ENCODE measurements around the gene BCL6B.

Gene BCL6B

GRCh38 chr17:6998855-6999508, 23.9 kb upstream of the BCL6B start:
- Histone ChIP-seq H3K4me1 (ENCODE audit: control insufficient read depth in 1 of 2, insufficient read depth in 1 of 2, low read depth in 1 of 2, low read length in 1 of 2) (peaks cover 0 to 7% of the 10 kb centered on the region in 2 experiments), H3K36me3 (peaks cover 78% of the 10 kb centered on the region), H3K27me3 (no peaks in the 10 kb centered on the region), H3K9me3 (no peaks in the 10 kb centered on the region), H3K27ac (no peak overlapping the region), H3K4me3 (ENCODE audit: low read depth in 1 of 2, low read length in 1 of 2) (no peak overlapping the region)
- no peak for TF ChIP-seq CTCF (IDR thresholded peaks at IDR 0.05)

GRCh38 chr17:7001318-7001961, 21.4 kb upstream of the BCL6B start:
- H3K9me3 ChIP-seq: no peaks in the 10 kb centered on the region
- peaks cover 77% of the 10 kb centered on the region for H3K36me3 ChIP-seq
- no peak overlapping the region for H3K4me3 ChIP-seq (ENCODE audit: low read depth in 1 of 2, low read length in 1 of 2)
- peaks cover 0 to 3% of the 10 kb centered on the region in 2 experiments for H3K4me1 ChIP-seq (ENCODE audit: control insufficient read depth in 1 of 2, insufficient read depth in 1 of 2, low read depth in 1 of 2, low read length in 1 of 2)
- TF ChIP-seq CTCF (IDR thresholded peaks at IDR 0.05): peak; percentile 60
- H3K27me3 ChIP-seq: no peaks in the 10 kb centered on the region
- no peak overlapping the region for H3K27ac ChIP-seq

- TF ChIP-seq CTCF (IDR thresholded peaks at IDR 0.05): no peak
- Histone ChIP-seq H3K4me3 (ENCODE audit: low read depth in 1 of 2, low read length in 1 of 2) (no peak overlapping the region), H3K27ac (peak overlapping the region; percentile 1), H3K36me3 (peaks cover 77% of the 10 kb centered on the region), H3K9me3 (no peaks in the 10 kb centered on the region), H3K4me1 (ENCODE audit: control insufficient read depth in 1 of 2, insufficient read depth in 1 of 2, low read depth in 1 of 2, low read length in 1 of 2) (peaks cover 0 to 3% of the 10 kb centered on the region in 2 experiments), H3K27me3 (no peaks in the 10 kb centered on the region)
Observed at GRCh38 chr17:7002288-7003047, 20.4 kb upstream of the BCL6B start.

DNA sequence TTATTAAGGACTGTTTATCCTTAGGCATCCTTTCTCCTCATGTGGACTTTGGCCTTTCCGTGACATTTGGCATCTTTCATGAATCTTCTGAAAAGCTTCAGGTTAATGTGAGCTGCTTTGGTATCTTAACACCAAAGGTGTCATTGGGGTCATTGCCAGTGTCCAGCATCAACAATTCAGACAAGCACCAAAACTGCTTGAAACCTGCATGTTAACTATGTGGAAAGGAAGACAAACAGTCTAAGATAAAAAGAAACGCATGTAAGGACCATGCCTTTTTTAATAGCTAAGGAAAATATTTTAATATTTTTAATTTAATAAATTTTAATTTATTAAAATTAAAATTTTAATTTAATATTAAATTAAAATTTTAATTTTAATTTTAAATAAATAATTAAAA, 19.1 kb upstream of the BCL6B start:
- H3K36me3 ChIP-seq: peaks cover 66% of the 10 kb centered on the region
- TF ChIP-seq CTCF (IDR thresholded peaks at IDR 0.05): no peak
- peak overlapping the region; percentile 27 for H3K27ac ChIP-seq

GRCh38 chr17:7004398-7005253, 18.2 kb upstream of the BCL6B start:
- no peak overlapping the region for H3K4me3 ChIP-seq (ENCODE audit: low read depth in 1 of 2, low read length in 1 of 2)
- no peaks in the 10 kb centered on the region for H3K27me3 ChIP-seq
- H3K9me3 ChIP-seq: no peaks in the 10 kb centered on the region
- H3K27ac ChIP-seq: peak overlapping the region; percentile 5
- TF ChIP-seq CTCF (IDR thresholded peaks at IDR 0.05): peak; percentile 79
- H3K4me1 ChIP-seq (ENCODE audit: control insufficient read depth in 1 of 2, insufficient read depth in 1 of 2, low read depth in 1 of 2, low read length in 1 of 2): peaks cover 2 to 3% of the 10 kb centered on the region in 2 experiments
- peaks cover 66% of the 10 kb centered on the region for H3K36me3 ChIP-seq

More for the DNA sequence above, 19.1 kb upstream of the BCL6B start:
- no peak overlapping the region for H3K4me3 ChIP-seq (ENCODE audit: low read depth in 1 of 2, low read length in 1 of 2)
- H3K4me1 ChIP-seq (ENCODE audit: control insufficient read depth in 1 of 2, insufficient read depth in 1 of 2, low read depth in 1 of 2, low read length in 1 of 2): peaks cover 0 to 3% of the 10 kb centered on the region in 2 experiments
- no peaks in the 10 kb centered on the region for H3K27me3 ChIP-seq
- H3K9me3 ChIP-seq: no peaks in the 10 kb centered on the region
